Measurements from ENCODE around the gene SORBS2. TPM values are rescaled to one million over a fixed set of nuclear protein-coding genes. Genes with fewer than 3 reads are reported as not detected.

The SORBS2 gene
- total RNA-seq, 1 experiment from 2014 or later: 44.5 TPM

- TF ChIP-seq USF1 (CRISPR knock-in tag; IDR thresholded peaks at IDR 0.05) (no peak), ESRRA (CRISPR knock-in tag; IDR thresholded peaks at IDR 0.05; ENCODE audit: borderline replicate concordance) (no peak), ZNF416 (CRISPR knock-in tag; IDR thresholded peaks at IDR 0.05) (no peak), SOX15 (CRISPR knock-in tag; IDR thresholded peaks at IDR 0.05) (no peak), ATF3 (CRISPR knock-in tag; conservative IDR thresholded peaks at IDR 0.05) (no peak), ZNF425 (CRISPR knock-in tag; conservative IDR thresholded peaks at IDR 0.05) (no peak)
- DNase-seq (ENCODE audit: low spot score) (no peak), ATAC-seq (no peak)
- Mint-ChIP-seq H3K9me3 (peaks cover 7% of the 10 kb centered on the region), H3K4me1 (peaks cover 42% of the 10 kb centered on the region), H3K27ac (no peak overlapping the region), H3K27me3 (ENCODE audit: low read depth) (peaks cover 39% of the 10 kb centered on the region), H3K36me3 (no peaks in the 10 kb centered on the region), H3K4me3 (no peak overlapping the region)
- POLR2A ChIA-PET: interaction anchor here (0.6 kb wide), 2 partner anchors 74 to 281 kb away, joined by 4 read pairs; no protein-coding TSS in a partner anchor
- CTCF ChIA-PET: interaction anchor here (1.2 kb wide), 1 partner anchor 14 kb away, joined by 5 read pairs; no protein-coding TSS in a partner anchor
These were observed 228.2 kb downstream of the SORBS2 start for GRCh38 chr4:185583813-185584212.

GRCh38 chr4:185582651-185583400, 229.2 kb downstream of the SORBS2 start:
- peaks cover 29% of the 10 kb centered on the region for H3K27me3 Mint-ChIP-seq (ENCODE audit: low read depth)
- H3K36me3 Mint-ChIP-seq: no peaks in the 10 kb centered on the region
- no peak for TF ChIP-seq MAX (CRISPR knock-in tag; IDR thresholded peaks at IDR 0.05)
- no peak for TF ChIP-seq CTCF (IDR thresholded peaks at IDR 0.05)
- no peak for TF ChIP-seq HMGXB4 (CRISPR knock-in tag; IDR thresholded peaks at IDR 0.05)
- no peak for TF ChIP-seq TEAD1 (CRISPR knock-in tag; IDR thresholded peaks at IDR 0.05)
- TF ChIP-seq ESRRA (CRISPR knock-in tag; IDR thresholded peaks at IDR 0.05; ENCODE audit: borderline replicate concordance): no peak
- TF ChIP-seq ERG (CRISPR knock-in tag; IDR thresholded peaks at IDR 0.05): no peak
- no peak for TF ChIP-seq SMAD3 (CRISPR knock-in tag; IDR thresholded peaks at IDR 0.05; ENCODE audit: borderline replicate concordance)
- ChIA-PET CTCF (interaction anchor here (1.2 kb wide), 1 partner anchor 15 kb away, joined by 5 read pairs; no protein-coding TSS in a partner anchor), POLR2A (interaction anchor here (0.7 kb wide), 1 partner anchor 47 kb away, joined by 3 read pairs; no protein-coding TSS in a partner anchor)
- peaks cover 7% of the 10 kb centered on the region for H3K9me3 Mint-ChIP-seq
- no peak for ATAC-seq
- no peak overlapping the region for H3K4me3 Mint-ChIP-seq
- H3K4me1 Mint-ChIP-seq: peaks cover 38% of the 10 kb centered on the region
- no peak for DNase-seq (ENCODE audit: low spot score)
- no peak overlapping the region for H3K27ac Mint-ChIP-seq

All from WTC11 (cell line).